K562 (cell line): ENCODE measurements around the gene TRERF1. TPM values are rescaled to one million over a fixed set of nuclear protein-coding genes. Genes with fewer than 3 reads are reported as not detected.

ENCODE experiments used
- ATAC-seq: fragments of 200-7000 bp; cut with Tn5 transposase; 3 replicates; pipeline ENCODE4 v1.9.1; 2020; ENCODE audit warnings: moderate library complexity
- BruUV-seq: library from RNA; stranded (reverse); fragments of 400-500 nt; replicated peaks from 2 replicates; lab custom pipeline; 2021; lab: Mats Ljungman, UMichigan
- CTCF ChIA-PET: fragments of 300-600 bp; formaldehyde crosslinking; extraction: SDS; loops from one replicate; lab custom pipeline; 2021; ENCODE audit warnings: low intra/inter-chr PET ratio; lab: Yijun Ruan, JAX
- POLR2A ChIA-PET: fragments of 300-600, 350-650 bp; sonication (Branson Sonifier 250); formaldehyde crosslinking; extraction: SDS; loops from one replicate; lab custom pipeline; 2021; ENCODE audit warnings: antibody characterized with exemption, inconsistent platforms; lab: Yijun Ruan, JAX
- DNase-seq, 4 experiments: peaks; one replicate each; pipeline versions ENCODE4 v3.0.0 to v3.0.0-alpha.2; 2011 to 2018; ENCODE audit warnings: low spot score in 3 of 4, mixed read lengths in 3 of 4; ENCODE audit errors: extremely low read depth in 1 of 4
- FAIRE-seq: peaks from 2 replicates; lab custom pipeline; 2011; peaks lifted over from hg19 to GRCh38; lab: Jason Lieb, UNC
- H2AFZ ChIP-seq: 2 replicates; pipeline ENCODE4 v1.6.0; 2011; ENCODE audit warnings: low read depth, low read length, control low read depth, inconsistent platforms
- H3K27ac ChIP-seq: fragments of 200-600 bp; 3 replicates; pipeline ENCODE4 v1.8.0; 2011; ENCODE audit warnings: low read depth, mild to moderate bottlenecking, control low read depth, inconsistent platforms, low read length, moderate library complexity, mixed read lengths; ENCODE audit errors: extremely low read depth
- H3K27me3 ChIP-seq, 2 experiments: fragments of 300-600 bp in 1 of 2; 2 replicates in 1 of 2; 3 replicates in 1 of 2; pipeline versions ENCODE4 v1.6.0 to v1.8.0; 2011; ENCODE audit warnings: inconsistent platforms in 2 of 2, low read length in 2 of 2, mild to moderate bottlenecking in 1 of 2, mixed read lengths in 1 of 2, moderate library complexity in 1 of 2; ENCODE audit not compliant: control insufficient read depth in 2 of 2, insufficient read depth in 2 of 2
- H3K36me3 ChIP-seq: fragments of 300-600 bp; 3 replicates; pipeline ENCODE4 v1.8.0; 2011; ENCODE audit warnings: mild to moderate bottlenecking, low read length, inconsistent platforms; ENCODE audit not compliant: control insufficient read depth, insufficient read depth
- H3K4me1 ChIP-seq, 2 experiments: fragments of 200-600 bp in 1 of 2; replicated peaks in 1 of 2; 2 replicates in 1 of 2; 3 replicates in 1 of 2; pipeline versions ENCODE4 v1.5.1 to v1.8.0; 2011; ENCODE audit warnings: inconsistent platforms in 2 of 2, low read length in 2 of 2, mild to moderate bottlenecking in 1 of 2, mixed read lengths in 1 of 2, moderate library complexity in 1 of 2; ENCODE audit not compliant: control insufficient read depth in 2 of 2, insufficient read depth in 2 of 2
- H3K4me2 ChIP-seq: 2 replicates; pipeline ENCODE4 v1.6.1; 2011; ENCODE audit warnings: low read length, control low read depth, inconsistent platforms, mixed read lengths; ENCODE audit not compliant: insufficient read depth
- H3K4me3 ChIP-seq: fragments of 200-600 bp; sonication (generic), shearing (Covaris generic); 2 replicates; pipeline ENCODE4 v1.5.1; 2016; ENCODE audit warnings: control low read depth, inconsistent platforms
- H3K79me2 ChIP-seq: fragments of 200-600 bp; 3 replicates; pipeline ENCODE4 v1.8.0; 2011; ENCODE audit warnings: low read length, inconsistent platforms; ENCODE audit not compliant: control insufficient read depth, insufficient read depth
- H3K9ac ChIP-seq, 2 experiments: 2 replicates each; pipeline versions ENCODE4 v1.6.0 to v1.6.1; 2011; ENCODE audit warnings: low read depth in 2 of 2, low read length in 2 of 2, control low read depth in 1 of 2, inconsistent platforms in 1 of 2, mild to moderate bottlenecking in 1 of 2, mixed read lengths in 1 of 2; ENCODE audit not compliant: insufficient read depth in 1 of 2
- H3K9me1 ChIP-seq: one replicate; pipeline ENCODE4 v1.6.0; 2011; ENCODE audit warnings: inconsistent platforms, mild to moderate bottlenecking, low read length, moderate library complexity; ENCODE audit not compliant: control insufficient read depth, insufficient read depth
- H3K9me3 ChIP-seq: replicated peaks from 2 replicates; pipeline ENCODE4 v1.5.1; 2011; ENCODE audit warnings: low read depth, low read length, inconsistent platforms; ENCODE audit not compliant: control insufficient read depth, insufficient read depth
- H4K20me1 ChIP-seq: replicated peaks from 2 replicates; pipeline ENCODE4 v1.6.1; 2011; ENCODE audit warnings: low read length, inconsistent platforms, mixed read lengths; ENCODE audit not compliant: control insufficient read depth, insufficient read depth
- JUNB ChIP-seq: fragments of 450-650 bp; formaldehyde crosslinking; conservative IDR thresholded peaks from 2 replicates; pipeline ENCODE4 v1.4.0; 2020; ENCODE audit warnings: mild to moderate bottlenecking
- PHB2 ChIP-seq: fragments of 450-650 bp; IDR thresholded peaks from 2 replicates; pipeline ENCODE4 v1.6.1; 2017; ENCODE audit warnings: low read depth
- RAD21 ChIP-seq, 2 experiments: fragments of 250-450 bp in 1 of 2; fragments of 450-650 bp in 1 of 2; sonication (Bioruptor Pico) in 1 of 2; formaldehyde crosslinking in 1 of 2; IDR thresholded peaks in 1 of 2; conservative IDR thresholded peaks in 1 of 2; 2 replicates each; pipeline versions ENCODE4 v1.4.0 to v1.8.0; 2020 to 2022; ENCODE audit warnings: mild to moderate bottlenecking in 2 of 2, moderate library complexity in 1 of 2
- RBM25 ChIP-seq: fragments of 200-400 bp; formaldehyde crosslinking; IDR thresholded peaks from 2 replicates; pipeline ENCODE4 v1.6.1; 2018; ENCODE audit warnings: low read length, low read depth, moderate library complexity; ENCODE audit not compliant: severe bottlenecking
- RFX5 ChIP-seq: IDR thresholded peaks from 2 replicates; pipeline ENCODE4 v1.6.1; 2011; ENCODE audit warnings: low read depth, mild to moderate bottlenecking, improper control_type of control experiment, low read length
- SRF ChIP-seq, 2 experiments: fragments of 250-450, 450-650 bp in 1 of 2; sonication (Bioruptor Pico) in 1 of 2; sonication (generic) in 1 of 2; formaldehyde crosslinking; IDR thresholded peaks; 2 replicates each; pipeline versions ENCODE4 v1.5.0 to v1.5.1; 2020 to 2022; ENCODE audit warnings: mild to moderate bottlenecking in 1 of 2, missing genetic modification reagents in 1 of 2
- STAT5A ChIP-seq: IDR thresholded peaks from 2 replicates; pipeline ENCODE4 v1.6.1; 2012; ENCODE audit warnings: low read length, inconsistent platforms, borderline replicate concordance
- WGBS: fragments of 100-300 bp; shearing (Covaris generic); methylation state at CpG from one replicate; pipeline ENCODE4 v1.1.6; 2016; ENCODE audit warnings: low coverage, mixed read lengths; ENCODE audit not compliant: insufficient coverage; ENCODE audit errors: missing lambda C conversion rate; 5-methylcytosine and 5-hydroxymethylcytosine counted together
- in situ Hi-C: fragments of 300-500 bp; cut with MboI; formaldehyde crosslinking; loops from 4 replicates; pipeline ENCODE4 v1.15.0; 2018; ENCODE audit warnings: inconsistent platforms, mixed read lengths
- intact Hi-C: fragments of 100-400 bp; cut with micrococcal nuclease; formaldehyde crosslinking; loops from 2 replicates; pipeline ENCODE4 v1.14.2; 2022
- polyA plus RNA-seq, 8 experiments: library from polyadenylated mRNA; depleted of rRNA in 4 of 8; stranded (reverse) in 5 of 8; unstranded in 3 of 8; fragments of >200 nt; fragmentation: Nextera tagmentation in 2 of 8; fragmentation: Illumina TruSeq in 1 of 8; extraction: Ambion mirVana in 2 of 8; extraction: Trizol in 1 of 8; gene quantifications; 2 replicates each; pipeline versions ENCODE4 v1.2.1 to v1.2.3, GENCODE V29; 2011 to 2014; ENCODE audit warnings: inconsistent platforms in 1 of 8, missing spikeins in 1 of 8
- total RNA-seq, 7 experiments: library from RNA; depleted of rRNA in 6 of 7; stranded (reverse); fragments of >200 nt in 6 of 7; fragmentation: Illumina TruSeq in 2 of 7; extraction: Trizol in 2 of 7; gene quantifications; 2 replicates each; pipeline versions ENCODE4 v1.2.1 to v1.2.3, GENCODE V29; 2011 to 2021; ENCODE audit warnings: low replicate concordance in 1 of 7
- TF ChIP-seq, protein P1 (sequence below), 3 experiments: IDR thresholded peaks in 2 of 3; conservative IDR thresholded peaks in 1 of 3; 2 replicates each; pipeline ENCODE4 v1.5.1; 2011 to 2012; ENCODE audit warnings: low read length in 3 of 3, mild to moderate bottlenecking in 3 of 3, control low read depth in 2 of 3, improper control_type of control experiment in 1 of 3, inconsistent platforms in 1 of 3, low read depth in 1 of 3, mixed read lengths in 1 of 3, moderate library complexity in 1 of 3; ENCODE audit not compliant: insufficient read depth in 2 of 3

Gene TRERF1
- total and polyA plus RNA-seq, 9 of the 15 experiments (the other 6 are each of a cell fraction or from before 2014, with no cell fraction given): 0.04 to 0.20 (median 0.07) TPM; not detected in 3

DNA sequence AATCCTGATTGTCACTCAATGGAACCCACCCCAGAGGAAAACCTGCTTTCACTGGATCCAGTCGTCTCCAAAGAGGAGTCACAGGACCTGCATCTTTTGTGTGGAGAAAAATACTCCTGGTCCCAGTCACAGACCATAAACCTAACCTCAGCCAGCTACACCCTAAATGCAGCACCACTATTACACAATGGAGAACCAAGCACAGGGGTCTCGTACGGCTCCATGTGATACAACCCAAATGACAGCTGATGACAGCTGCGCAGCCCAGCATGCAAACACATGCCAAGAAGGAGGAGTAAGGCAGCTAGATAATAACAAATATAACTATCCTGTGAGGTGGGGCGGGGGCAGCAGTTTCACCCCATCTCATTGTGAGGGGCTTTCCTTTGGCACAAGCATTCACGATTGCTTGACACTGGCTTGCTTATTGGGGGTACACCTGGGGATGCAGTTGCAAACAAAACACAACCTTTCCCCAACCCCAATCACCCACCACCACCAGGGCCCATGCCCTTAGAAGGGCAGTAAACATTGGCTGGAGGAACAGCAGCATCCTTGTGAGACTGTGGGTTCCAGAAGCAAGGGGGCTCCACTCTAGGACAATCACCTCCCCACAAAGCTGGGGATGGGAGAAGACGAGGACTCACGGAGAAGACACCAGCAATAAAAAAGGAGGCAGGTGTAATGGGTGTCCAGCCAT, 51.5 kb downstream of the TRERF1 start:
- Histone ChIP-seq H2AFZ (no peak overlapping the region), H4K20me1 (no peaks in the 10 kb centered on the region), H3K79me2 (no peaks in the 10 kb centered on the region), H3K27me3 (peaks cover 13 to 27% of the 10 kb centered on the region in 2 experiments; a peak in 3 of 5 replicates), H3K4me1 (peaks cover 3 to 19% of the 10 kb centered on the region in 2 experiments; a peak in 3 of 5 replicates), H3K4me2 (no peak overlapping the region), H3K4me3 (no peak overlapping the region), H3K9ac (no peak overlapping the region), H3K9me3 (no peaks in the 10 kb centered on the region), H3K9me1 (no peaks in the 10 kb centered on the region), H3K36me3 (no peaks in the 10 kb centered on the region), H3K27ac (no peak overlapping the region)
- intact Hi-C loops (no loop called here), in situ Hi-C loops (no loop called here)
- TF ChIP-seq RFX5: no peak
- TF ChIP-seq SRF (CRISPR knock-in tag; IDR thresholded peaks at IDR 0.05): peak in 1 of 2 experiments; percentile 62; a peak in 1 of 4 replicates
- no TSS peak for BruUV-seq
- 12% methylated on average over 8 of the region's 8 CpGs for WGBS
- CTCF ChIA-PET: no interaction called here
- DNase-seq (no peak), FAIRE-seq (no peak), ATAC-seq (no peak)
- POLR2A ChIA-PET: interaction anchor here (0.7 kb wide), 1 partner anchor 9 kb away, joined by 3 read pairs; no protein-coding TSS in a partner anchor

DNA sequence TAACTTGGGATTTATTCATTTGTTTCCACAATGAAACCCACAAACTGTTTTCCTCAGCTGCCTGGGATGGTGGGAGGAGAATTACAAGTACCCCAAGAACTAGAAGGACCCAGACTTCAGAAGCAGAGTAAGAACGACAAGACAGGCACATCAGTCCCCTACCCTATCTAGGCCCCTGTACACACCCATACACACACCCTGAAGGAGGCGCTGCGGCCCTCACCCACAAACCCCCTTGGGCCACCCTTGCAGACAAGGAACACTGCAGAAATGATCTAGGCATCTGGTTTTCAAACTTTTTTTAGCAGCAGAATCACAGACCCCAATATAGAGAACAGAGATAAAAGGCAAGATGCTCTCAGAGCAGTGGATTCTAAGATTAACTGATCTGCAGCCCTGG, 55.0 kb downstream of the TRERF1 start:
- ChIA-PET POLR2A (interaction anchor here (0.6 kb wide), 1 partner anchor 10 kb away, joined by 3 read pairs; no protein-coding TSS in a partner anchor), CTCF (interaction anchor here (1.1 kb wide), 1 partner anchor 135 kb away, joined by 3 read pairs; no protein-coding TSS in a partner anchor)
- ATAC-seq: peak; percentile 80
- H3K27me3 ChIP-seq: peaks cover 24 to 41% of the 10 kb centered on the region in 2 experiments; a peak in 4 of 5 replicates
- FAIRE-seq: peak; percentile 23
- H3K79me2 ChIP-seq: no peaks in the 10 kb centered on the region
- intact Hi-C loops (no loop called here), in situ Hi-C loops (no loop called here)
- BruUV-seq: no TSS peak
- peak in 3 of 4 experiments; percentile 25 to 44 (median 32) for DNase-seq
- WGBS: 6% methylated on average over 3 of the region's 3 CpGs
- no peak overlapping the region for H3K27ac ChIP-seq
- H3K4me3 ChIP-seq: no peak overlapping the region
- H2AFZ ChIP-seq: no peak overlapping the region
- no peaks in the 10 kb centered on the region for H4K20me1 ChIP-seq
- no peak overlapping the region for H3K9ac ChIP-seq
- H3K9me1 ChIP-seq: no peaks in the 10 kb centered on the region
- no peak overlapping the region for H3K4me2 ChIP-seq
- no peaks in the 10 kb centered on the region for H3K36me3 ChIP-seq
- no peaks in the 10 kb centered on the region for H3K4me1 ChIP-seq
- H3K9me3 ChIP-seq: no peaks in the 10 kb centered on the region
- TF ChIP-seq RBM25 (no peak), PHB2 (no peak), JUNB (CRISPR knock-in tag) (no peak), STAT5A (no peak), RAD21 (CRISPR knock-in tag; conservative IDR thresholded peaks at IDR 0.05 in 1 of 2, IDR thresholded peaks at IDR 0.05 in 1 of 2) (peak in 1 of 2 experiments; percentile 38; a peak in 2 of 4 replicates)
- TF ChIP-seq, protein P1, sequence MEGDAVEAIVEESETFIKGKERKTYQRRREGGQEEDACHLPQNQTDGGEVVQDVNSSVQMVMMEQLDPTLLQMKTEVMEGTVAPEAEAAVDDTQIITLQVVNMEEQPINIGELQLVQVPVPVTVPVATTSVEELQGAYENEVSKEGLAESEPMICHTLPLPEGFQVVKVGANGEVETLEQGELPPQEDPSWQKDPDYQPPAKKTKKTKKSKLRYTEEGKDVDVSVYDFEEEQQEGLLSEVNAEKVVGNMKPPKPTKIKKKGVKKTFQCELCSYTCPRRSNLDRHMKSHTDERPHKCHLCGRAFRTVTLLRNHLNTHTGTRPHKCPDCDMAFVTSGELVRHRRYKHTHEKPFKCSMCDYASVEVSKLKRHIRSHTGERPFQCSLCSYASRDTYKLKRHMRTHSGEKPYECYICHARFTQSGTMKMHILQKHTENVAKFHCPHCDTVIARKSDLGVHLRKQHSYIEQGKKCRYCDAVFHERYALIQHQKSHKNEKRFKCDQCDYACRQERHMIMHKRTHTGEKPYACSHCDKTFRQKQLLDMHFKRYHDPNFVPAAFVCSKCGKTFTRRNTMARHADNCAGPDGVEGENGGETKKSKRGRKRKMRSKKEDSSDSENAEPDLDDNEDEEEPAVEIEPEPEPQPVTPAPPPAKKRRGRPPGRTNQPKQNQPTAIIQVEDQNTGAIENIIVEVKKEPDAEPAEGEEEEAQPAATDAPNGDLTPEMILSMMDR (IDR thresholded peaks at IDR 0.05 in 2 of 3, conservative IDR thresholded peaks at IDR 0.05 in 1 of 3; ENCODE audit: insufficient read depth in 2 of 3, low read depth in 1 of 3, low read length in 3 of 3): peak; percentile 43 to 55 (median 46)
